A549 (cell line): ENCODE results near the gene SKP1. TPM values are rescaled to one million over a fixed set of nuclear protein-coding genes. Genes with fewer than 3 reads are reported as not detected.
"Not testable (repeated sequence)": the region's sequence is repeated elsewhere in the genome, so short reads cannot be mapped to it uniquely, and the experiment has no call there.

Experiments
- ATAC-seq, 2 experiments: fragments of 200-7000 bp in 1 of 2; fragments of >200 bp in 1 of 2; cut with Nextera tagmentation in 1 of 2; cut with Tn5 transposase in 1 of 2; 3 replicates each; pipeline versions ENCODE4 v1.8.0 to v1.9.1; 2018 to 2020; ENCODE audit warnings: mild to moderate bottlenecking in 1 of 2, moderate library complexity in 1 of 2
- CTCF ChIA-PET: fragments of 300-600 bp; sonication (Branson Sonifier 250); formaldehyde crosslinking; extraction: SDS; loops from one replicate; lab custom pipeline; 2021; ENCODE audit warnings: antibody characterized with exemption, inconsistent platforms; lab: Yijun Ruan, JAX
- POLR2A ChIA-PET: fragments of 350-600 bp; formaldehyde crosslinking; extraction: SDS; loops from one replicate; lab custom pipeline; 2021; ENCODE audit warnings: antibody characterized with exemption, inconsistent platforms; lab: Yijun Ruan, JAX
- DNase-seq, 2 experiments: peaks; one replicate each; pipeline versions ENCODE4 v3.0.0 to v3.0.0-alpha.2; 2011 to 2016; ENCODE audit warnings: low read depth in 1 of 2, low spot score in 1 of 2
- FAIRE-seq: peaks from 2 replicates; lab custom pipeline; 2011; peaks lifted over from hg19 to GRCh38; lab: Jason Lieb, UNC
- H3K27ac ChIP-seq, 2 experiments: fragments of >200 bp; sonication (Bioruptor Twin); formaldehyde crosslinking; 3 replicates each; pipeline ENCODE4 v1.5.1; 2016 to 2017
- H3K4me1 ChIP-seq: fragments of >200 bp; sonication (Bioruptor Twin); formaldehyde crosslinking; 3 replicates; pipeline ENCODE4 v1.6.1; 2016
- H3K4me2 ChIP-seq: fragments of >200 bp; sonication (Bioruptor Twin); formaldehyde crosslinking; 3 replicates; pipeline ENCODE4 v1.6.1; 2016
- H3K4me3 ChIP-seq: fragments of >200 bp; sonication (Bioruptor Twin); formaldehyde crosslinking; 3 replicates; pipeline ENCODE4 v1.5.1; 2016
- H3K9me3 ChIP-seq: fragments of >200 bp; sonication (Bioruptor Twin); formaldehyde crosslinking; 3 replicates; pipeline ENCODE4 v1.6.1; 2016
- CHD2 ChIP-seq: fragments of 150-350 bp; IDR thresholded peaks from 2 replicates; pipeline ENCODE4 v1.6.1; 2014; ENCODE audit warnings: low read length; ENCODE audit not compliant: partially characterized antibody
- CHD4 ChIP-seq: fragments of 200-600 bp; sonication (generic); IDR thresholded peaks from 2 replicates; pipeline ENCODE4 v1.6.1; 2016; ENCODE audit warnings: antibody characterized with exemption, mild to moderate bottlenecking, borderline replicate concordance
- CTCF ChIP-seq: fragments of >200 bp; sonication (Bioruptor Twin); formaldehyde crosslinking; IDR thresholded peaks from 3 replicates; pipeline ENCODE4 v1.5.1; 2016
- FOXS1 ChIP-seq: fragments of 250-450 bp; sonication (Bioruptor Pico); IDR thresholded peaks from 2 replicates; pipeline ENCODE4 v1.5.0; 2020; ENCODE audit warnings: mild to moderate bottlenecking, moderate library complexity
- HDAC2 ChIP-seq: fragments of 200-600 bp; sonication (generic); IDR thresholded peaks from 2 replicates; pipeline ENCODE4 v1.6.1; 2016
- HES2 ChIP-seq: fragments of >200 bp; sonication (Bioruptor Twin); formaldehyde crosslinking; IDR thresholded peaks from 2 replicates; pipeline ENCODE4 v1.6.1; 2016
- JUN ChIP-seq, 2 experiments: fragments of >200 bp; sonication (Bioruptor Twin); formaldehyde crosslinking; IDR thresholded peaks; 2 replicates in 1 of 2; 3 replicates in 1 of 2; pipeline ENCODE4 v1.6.1; 2016 to 2017
- JUNB ChIP-seq: fragments of >200 bp; sonication (Bioruptor Twin); formaldehyde crosslinking; IDR thresholded peaks from 2 replicates; pipeline ENCODE4 v1.6.1; 2016
- KDM1A ChIP-seq: fragments of 200-600 bp; sonication (generic); IDR thresholded peaks from 2 replicates; pipeline ENCODE4 v1.6.1; 2016; ENCODE audit warnings: low read depth, mild to moderate bottlenecking
- NFE2L2 ChIP-seq: fragments of 150-350 bp; conservative IDR thresholded peaks from 2 replicates; pipeline ENCODE4 v1.6.1; 2014; ENCODE audit warnings: low read length
- NPAS2 ChIP-seq: fragments of 250-450 bp; sonication (Bioruptor Pico); IDR thresholded peaks from 2 replicates; pipeline ENCODE4 v1.8.0; 2022; ENCODE audit warnings: mild to moderate bottlenecking, moderate library complexity, borderline replicate concordance
- PHF8 ChIP-seq: fragments of 200-600 bp; sonication (generic); IDR thresholded peaks from 2 replicates; pipeline ENCODE4 v1.6.1; 2016; ENCODE audit warnings: low read depth, mild to moderate bottlenecking, antibody characterized with exemption, moderate library complexity, borderline replicate concordance
- RFX5 ChIP-seq: fragments of 450-650 bp; IDR thresholded peaks from 2 replicates; pipeline ENCODE4 v1.7.1; 2014; ENCODE audit warnings: antibody characterized with exemption, mild to moderate bottlenecking, moderate library complexity
- SMC3 ChIP-seq: fragments of >200 bp; sonication (Bioruptor Twin); formaldehyde crosslinking; IDR thresholded peaks from 3 replicates; pipeline ENCODE4 v1.6.1; 2018; ENCODE audit warnings: inconsistent platforms
- SREBF2 ChIP-seq: fragments of 450-650 bp; IDR thresholded peaks from 2 replicates; pipeline ENCODE4 v1.6.1; 2014; ENCODE audit warnings: mild to moderate bottlenecking, moderate library complexity
- TP53 ChIP-seq: fragments of 250-450 bp; sonication (Bioruptor Pico); IDR thresholded peaks from 2 replicates; pipeline ENCODE4 v1.5.0; 2021; ENCODE audit warnings: mild to moderate bottlenecking, moderate library complexity
- ZC3H11A ChIP-seq: fragments of 450-650 bp; IDR thresholded peaks from 2 replicates; pipeline ENCODE4 v1.6.1; 2014; ENCODE audit warnings: antibody characterized with exemption, mild to moderate bottlenecking
- ZNF302 ChIP-seq: fragments of 250-450 bp; sonication (Bioruptor Pico); IDR thresholded peaks from 2 replicates; pipeline ENCODE4 v1.9.0; 2021; ENCODE audit warnings: inconsistent platforms, mild to moderate bottlenecking, moderate library complexity
- ZSCAN20 ChIP-seq: fragments of 250-450 bp; sonication (Bioruptor Pico); IDR thresholded peaks from 2 replicates; pipeline ENCODE4 v1.8.0; 2022; ENCODE audit warnings: mild to moderate bottlenecking, moderate library complexity
- WGBS: methylation state at CpG from one replicate; pipeline ENCODE4 v1.1.6; 2017; ENCODE audit errors: missing lambda C conversion rate; 5-methylcytosine and 5-hydroxymethylcytosine counted together
- polyA plus RNA-seq, 4 experiments: library from polyadenylated mRNA; depleted of rRNA in 3 of 4; stranded (reverse); fragments of >200 nt; fragmentation: RNase III in 1 of 4; extraction: RNeasy Plus Mini Kit Qiagen cat#74134 plus additional on column Dnase treatment in 1 of 4; gene quantifications; 2 replicates in 3 of 4; 3 replicates in 1 of 4; pipeline ENCODE4 v1.2.3, GENCODE V29; 2011 to 2017
- TF ChIP-seq, protein P1 (sequence below): fragments of >200 bp; sonication (Bioruptor Twin); formaldehyde crosslinking; IDR thresholded peaks from 3 replicates; pipeline ENCODE4 v1.6.1; 2016
- TF ChIP-seq, protein P2 (sequence below): fragments of 200-600 bp; sonication (generic); IDR thresholded peaks from 2 replicates; pipeline ENCODE4 v1.6.1; 2016; ENCODE audit warnings: antibody characterized with exemption, mild to moderate bottlenecking, moderate library complexity

Gene SKP1
- polyA plus RNA-seq, 2 of the 4 experiments (the other 2 are of a cell fraction), result 776 to 870 TPM

- DNase-seq, result peak in 1 of 2 experiments; percentile 24
- H3K4me1 ChIP-seq, result peaks cover 46% of the 10 kb centered on the region
- 31% methylated on average over 9 of the region's 9 CpGs for WGBS
- FAIRE-seq, result no peak
- H3K4me3 ChIP-seq, result peak overlapping the region; percentile 78
- ATAC-seq, result no peak
- no peaks in the 10 kb centered on the region for H3K9me3 ChIP-seq
- ChIA-PET POLR2A (interaction anchor here (1.5 kb wide), 1 partner anchor 47 kb away, joined by 5 read pairs; the partner anchor contains the start of gene SKP1), CTCF (interaction anchor here (0.6 to 4.0 kb wide), 6 partner anchors 9 to 156 kb away, joined by 3 to 19 read pairs (median 8); no protein-coding TSS in a partner anchor)
- peak overlapping the region in 1 of 2 experiments; percentile 0; a peak in 1 of 6 replicates for H3K27ac ChIP-seq
- TF ChIP-seq RFX5 (no peak), SREBF2 (no peak), ZSCAN20 (no peak), NFE2L2 (no peak), KDM1A (no peak), PHF8 (no peak), ZC3H11A (no peak), HES2 (no peak)
- TF ChIP-seq, protein P1, sequence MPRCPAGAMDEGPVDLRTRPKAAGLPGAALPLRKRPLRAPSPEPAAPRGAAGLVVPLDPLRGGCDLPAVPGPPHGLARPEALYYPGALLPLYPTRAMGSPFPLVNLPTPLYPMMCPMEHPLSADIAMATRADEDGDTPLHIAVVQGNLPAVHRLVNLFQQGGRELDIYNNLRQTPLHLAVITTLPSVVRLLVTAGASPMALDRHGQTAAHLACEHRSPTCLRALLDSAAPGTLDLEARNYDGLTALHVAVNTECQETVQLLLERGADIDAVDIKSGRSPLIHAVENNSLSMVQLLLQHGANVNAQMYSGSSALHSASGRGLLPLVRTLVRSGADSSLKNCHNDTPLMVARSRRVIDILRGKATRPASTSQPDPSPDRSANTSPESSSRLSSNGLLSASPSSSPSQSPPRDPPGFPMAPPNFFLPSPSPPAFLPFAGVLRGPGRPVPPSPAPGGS, result no peak
- peak overlapping the region; percentile 91 for H3K4me2 ChIP-seq
Measured at GRCh38 chr5:134223406-134224248, 46.9 kb upstream of the SKP1 start.

GRCh38 chr5:134221690-134222089 is 44.9 kb upstream of the SKP1 start:
- FAIRE-seq, H3K9me3 ChIP-seq, H3K4me3 ChIP-seq, H3K27ac ChIP-seq, DNase-seq, POLR2A ChIA-PET, ATAC-seq: not testable (repeated sequence)
- Histone ChIP-seq H3K4me1 (peaks cover 36% of the 10 kb centered on the region), H3K4me2 (peak overlapping the region; percentile 91; the same call in 2 of the 3 replicates)
- CTCF ChIA-PET, result interaction anchor here (0.8 to 4.0 kb wide), 8 partner anchors 7 to 182 kb away, joined by 4 to 19 read pairs (median 5); no protein-coding TSS in a partner anchor
- 95% methylated on average over 5 of the region's 5 CpGs for WGBS

DNA sequence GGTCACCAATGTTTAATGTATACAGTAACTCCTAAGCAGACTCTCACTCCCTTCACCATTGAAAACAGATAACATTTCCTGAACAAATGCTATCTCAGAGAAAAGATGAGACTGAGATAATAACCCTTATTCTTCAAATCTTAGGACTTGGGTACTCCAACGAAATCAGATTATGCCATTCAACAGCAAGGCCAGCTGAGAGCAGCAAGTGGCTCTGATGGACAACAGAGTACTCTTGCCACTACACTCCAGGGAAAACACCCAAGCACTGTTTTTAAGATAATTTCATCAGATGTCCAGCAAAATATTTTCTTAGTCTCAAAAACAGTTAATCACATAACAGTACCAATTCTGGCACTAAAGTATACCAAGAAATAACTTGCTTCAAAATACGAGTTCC is 39.0 kb upstream of the SKP1 start:
- Histone ChIP-seq H3K4me3 (no peak overlapping the region), H3K9me3 (peaks cover 6% of the 10 kb centered on the region; the same call in 1 of the 3 replicates), H3K27ac (no peak overlapping the region), H3K4me1 (peaks cover 12% of the 10 kb centered on the region; the same call in 1 of the 3 replicates)
- DNase-seq (no peak), FAIRE-seq (no peak), ATAC-seq (no peak)
- WGBS, result 93% methylated on average over 2 of the region's 2 CpGs
- ChIA-PET CTCF (interaction anchor here (1.0 to 2.3 kb wide), 4 partner anchors 10 to 74 kb away, joined by 3 to 10 read pairs (median 6); partner anchors contain the start of gene PPP2CA), POLR2A (no interaction called here)
- TF ChIP-seq PHF8, result no peak
- TF ChIP-seq CHD2, result no peak
- no peak for TF ChIP-seq FOXS1
- no peak for TF ChIP-seq NPAS2 (CRISPR knock-in tag)
- TF ChIP-seq JUNB, result no peak
- no peak for TF ChIP-seq CHD4
- TF ChIP-seq, protein P2, sequence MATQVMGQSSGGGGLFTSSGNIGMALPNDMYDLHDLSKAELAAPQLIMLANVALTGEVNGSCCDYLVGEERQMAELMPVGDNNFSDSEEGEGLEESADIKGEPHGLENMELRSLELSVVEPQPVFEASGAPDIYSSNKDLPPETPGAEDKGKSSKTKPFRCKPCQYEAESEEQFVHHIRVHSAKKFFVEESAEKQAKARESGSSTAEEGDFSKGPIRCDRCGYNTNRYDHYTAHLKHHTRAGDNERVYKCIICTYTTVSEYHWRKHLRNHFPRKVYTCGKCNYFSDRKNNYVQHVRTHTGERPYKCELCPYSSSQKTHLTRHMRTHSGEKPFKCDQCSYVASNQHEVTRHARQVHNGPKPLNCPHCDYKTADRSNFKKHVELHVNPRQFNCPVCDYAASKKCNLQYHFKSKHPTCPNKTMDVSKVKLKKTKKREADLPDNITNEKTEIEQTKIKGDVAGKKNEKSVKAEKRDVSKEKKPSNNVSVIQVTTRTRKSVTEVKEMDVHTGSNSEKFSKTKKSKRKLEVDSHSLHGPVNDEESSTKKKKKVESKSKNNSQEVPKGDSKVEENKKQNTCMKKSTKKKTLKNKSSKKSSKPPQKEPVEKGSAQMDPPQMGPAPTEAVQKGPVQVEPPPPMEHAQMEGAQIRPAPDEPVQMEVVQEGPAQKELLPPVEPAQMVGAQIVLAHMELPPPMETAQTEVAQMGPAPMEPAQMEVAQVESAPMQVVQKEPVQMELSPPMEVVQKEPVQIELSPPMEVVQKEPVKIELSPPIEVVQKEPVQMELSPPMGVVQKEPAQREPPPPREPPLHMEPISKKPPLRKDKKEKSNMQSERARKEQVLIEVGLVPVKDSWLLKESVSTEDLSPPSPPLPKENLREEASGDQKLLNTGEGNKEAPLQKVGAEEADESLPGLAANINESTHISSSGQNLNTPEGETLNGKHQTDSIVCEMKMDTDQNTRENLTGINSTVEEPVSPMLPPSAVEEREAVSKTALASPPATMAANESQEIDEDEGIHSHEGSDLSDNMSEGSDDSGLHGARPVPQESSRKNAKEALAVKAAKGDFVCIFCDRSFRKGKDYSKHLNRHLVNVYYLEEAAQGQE, result no peak
- no peak for TF ChIP-seq TP53 (CRISPR knock-in tag)
- no peak for TF ChIP-seq JUN (IDR thresholded peaks at IDR 0.05)
- TF ChIP-seq HDAC2, result no peak
- no peak for TF ChIP-seq CTCF
- no peak for TF ChIP-seq SMC3
- no peak for TF ChIP-seq ZNF302 (CRISPR knock-in tag)
- TF ChIP-seq HES2, result no peak
- TF ChIP-seq, protein P1, result no peak
- TF ChIP-seq, all 56 proteins: peak for 0
- H3K4me2 ChIP-seq, result no peak overlapping the region
